Neural cell (in vitro differentiated cells): Measurements from ENCODE around the gene CBFA2T2.

Experiments used
- EP300 ChIP-seq: fragments of 450-650 bp; conservative IDR thresholded peaks from 2 replicates; pipeline ENCODE4 v1.6.1; 2014; ENCODE audit warnings: antibody characterized with exemption, mild to moderate bottlenecking, moderate library complexity; ENCODE audit not compliant: poor library complexity, severe bottlenecking
- EZH2 ChIP-seq: fragments of 200-600, 300-800 bp; shearing (Covaris generic), sonication (generic); IDR thresholded peaks from 2 replicates; pipeline ENCODE4 v1.6.1; 2014; ENCODE audit warnings: antibody characterized with exemption, low read length, borderline replicate concordance, mild to moderate bottlenecking; ENCODE audit not compliant: insufficient read depth, poor library complexity, severe bottlenecking
- MXI1 ChIP-seq: fragments of 450-650 bp; conservative IDR thresholded peaks from 2 replicates; pipeline ENCODE4 v1.6.1; 2014; ENCODE audit warnings: antibody characterized with exemption, mild to moderate bottlenecking; ENCODE audit not compliant: poor library complexity, severe bottlenecking
- POLR2AphosphoS5 ChIP-seq: IDR thresholded peaks from 2 replicates; pipeline ENCODE4 v1.6.1; 2012
- SMC3 ChIP-seq: fragments of 450-650 bp; conservative IDR thresholded peaks from 2 replicates; pipeline ENCODE4 v1.6.1; 2014; ENCODE audit warnings: antibody characterized with exemption, mild to moderate bottlenecking, moderate library complexity; ENCODE audit not compliant: poor library complexity
- TF ChIP-seq, protein P1 (sequence below): fragments of 450-650 bp; IDR thresholded peaks from 2 replicates; pipeline ENCODE4 v1.5.1; 2014; ENCODE audit warnings: antibody characterized with exemption, mild to moderate bottlenecking, moderate library complexity; ENCODE audit not compliant: poor library complexity, severe bottlenecking
- TF ChIP-seq, protein P2 (sequence below): IDR thresholded peaks from 2 replicates; pipeline ENCODE4 v1.6.1; 2012; ENCODE audit warnings: borderline replicate concordance

DNA sequence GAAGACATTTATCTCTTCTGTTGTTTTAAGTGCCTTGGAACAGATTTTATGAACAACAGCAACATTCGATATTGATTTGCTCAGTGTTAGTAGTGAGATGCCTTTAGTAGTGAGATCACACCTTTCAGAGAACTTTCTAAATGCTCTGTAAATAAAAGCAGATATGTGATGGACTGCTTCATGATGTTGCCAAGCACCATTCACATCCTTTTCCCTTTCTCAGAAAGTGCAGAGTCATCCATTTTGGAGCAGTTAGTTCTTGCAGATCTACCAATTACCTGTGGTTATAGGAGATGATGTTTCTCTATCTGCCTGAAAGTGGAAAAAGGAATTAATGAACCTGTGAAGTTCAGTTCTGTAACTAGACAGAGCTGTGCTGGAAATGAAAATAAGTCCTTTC lies 27.0 kb downstream of the CBFA2T2 start:
- TF ChIP-seq, protein P1, sequence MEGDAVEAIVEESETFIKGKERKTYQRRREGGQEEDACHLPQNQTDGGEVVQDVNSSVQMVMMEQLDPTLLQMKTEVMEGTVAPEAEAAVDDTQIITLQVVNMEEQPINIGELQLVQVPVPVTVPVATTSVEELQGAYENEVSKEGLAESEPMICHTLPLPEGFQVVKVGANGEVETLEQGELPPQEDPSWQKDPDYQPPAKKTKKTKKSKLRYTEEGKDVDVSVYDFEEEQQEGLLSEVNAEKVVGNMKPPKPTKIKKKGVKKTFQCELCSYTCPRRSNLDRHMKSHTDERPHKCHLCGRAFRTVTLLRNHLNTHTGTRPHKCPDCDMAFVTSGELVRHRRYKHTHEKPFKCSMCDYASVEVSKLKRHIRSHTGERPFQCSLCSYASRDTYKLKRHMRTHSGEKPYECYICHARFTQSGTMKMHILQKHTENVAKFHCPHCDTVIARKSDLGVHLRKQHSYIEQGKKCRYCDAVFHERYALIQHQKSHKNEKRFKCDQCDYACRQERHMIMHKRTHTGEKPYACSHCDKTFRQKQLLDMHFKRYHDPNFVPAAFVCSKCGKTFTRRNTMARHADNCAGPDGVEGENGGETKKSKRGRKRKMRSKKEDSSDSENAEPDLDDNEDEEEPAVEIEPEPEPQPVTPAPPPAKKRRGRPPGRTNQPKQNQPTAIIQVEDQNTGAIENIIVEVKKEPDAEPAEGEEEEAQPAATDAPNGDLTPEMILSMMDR: no peak
- no peak for TF ChIP-seq MXI1
- no peak for TF ChIP-seq POLR2AphosphoS5
- TF ChIP-seq EP300: no peak
- no peak for TF ChIP-seq EZH2
- TF ChIP-seq, protein P2, sequence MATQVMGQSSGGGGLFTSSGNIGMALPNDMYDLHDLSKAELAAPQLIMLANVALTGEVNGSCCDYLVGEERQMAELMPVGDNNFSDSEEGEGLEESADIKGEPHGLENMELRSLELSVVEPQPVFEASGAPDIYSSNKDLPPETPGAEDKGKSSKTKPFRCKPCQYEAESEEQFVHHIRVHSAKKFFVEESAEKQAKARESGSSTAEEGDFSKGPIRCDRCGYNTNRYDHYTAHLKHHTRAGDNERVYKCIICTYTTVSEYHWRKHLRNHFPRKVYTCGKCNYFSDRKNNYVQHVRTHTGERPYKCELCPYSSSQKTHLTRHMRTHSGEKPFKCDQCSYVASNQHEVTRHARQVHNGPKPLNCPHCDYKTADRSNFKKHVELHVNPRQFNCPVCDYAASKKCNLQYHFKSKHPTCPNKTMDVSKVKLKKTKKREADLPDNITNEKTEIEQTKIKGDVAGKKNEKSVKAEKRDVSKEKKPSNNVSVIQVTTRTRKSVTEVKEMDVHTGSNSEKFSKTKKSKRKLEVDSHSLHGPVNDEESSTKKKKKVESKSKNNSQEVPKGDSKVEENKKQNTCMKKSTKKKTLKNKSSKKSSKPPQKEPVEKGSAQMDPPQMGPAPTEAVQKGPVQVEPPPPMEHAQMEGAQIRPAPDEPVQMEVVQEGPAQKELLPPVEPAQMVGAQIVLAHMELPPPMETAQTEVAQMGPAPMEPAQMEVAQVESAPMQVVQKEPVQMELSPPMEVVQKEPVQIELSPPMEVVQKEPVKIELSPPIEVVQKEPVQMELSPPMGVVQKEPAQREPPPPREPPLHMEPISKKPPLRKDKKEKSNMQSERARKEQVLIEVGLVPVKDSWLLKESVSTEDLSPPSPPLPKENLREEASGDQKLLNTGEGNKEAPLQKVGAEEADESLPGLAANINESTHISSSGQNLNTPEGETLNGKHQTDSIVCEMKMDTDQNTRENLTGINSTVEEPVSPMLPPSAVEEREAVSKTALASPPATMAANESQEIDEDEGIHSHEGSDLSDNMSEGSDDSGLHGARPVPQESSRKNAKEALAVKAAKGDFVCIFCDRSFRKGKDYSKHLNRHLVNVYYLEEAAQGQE: no peak
- no peak for TF ChIP-seq SMC3
